Activated T-cell treated with anti-CD3 and anti-CD28 coated beads for 1 hour (primary cell): Measurements from ENCODE around the gene SSUH2.
"Not testable (repeated sequence)": the region's sequence is repeated elsewhere in the genome, so short reads cannot be mapped to it uniquely, and the experiment has no call there.

Experiments used
- DNase-seq: peaks from one replicate; pipeline ENCODE4 v3.0.0-alpha.2; 2020; ENCODE audit warnings: low read depth

The SSUH2 gene

DNA sequence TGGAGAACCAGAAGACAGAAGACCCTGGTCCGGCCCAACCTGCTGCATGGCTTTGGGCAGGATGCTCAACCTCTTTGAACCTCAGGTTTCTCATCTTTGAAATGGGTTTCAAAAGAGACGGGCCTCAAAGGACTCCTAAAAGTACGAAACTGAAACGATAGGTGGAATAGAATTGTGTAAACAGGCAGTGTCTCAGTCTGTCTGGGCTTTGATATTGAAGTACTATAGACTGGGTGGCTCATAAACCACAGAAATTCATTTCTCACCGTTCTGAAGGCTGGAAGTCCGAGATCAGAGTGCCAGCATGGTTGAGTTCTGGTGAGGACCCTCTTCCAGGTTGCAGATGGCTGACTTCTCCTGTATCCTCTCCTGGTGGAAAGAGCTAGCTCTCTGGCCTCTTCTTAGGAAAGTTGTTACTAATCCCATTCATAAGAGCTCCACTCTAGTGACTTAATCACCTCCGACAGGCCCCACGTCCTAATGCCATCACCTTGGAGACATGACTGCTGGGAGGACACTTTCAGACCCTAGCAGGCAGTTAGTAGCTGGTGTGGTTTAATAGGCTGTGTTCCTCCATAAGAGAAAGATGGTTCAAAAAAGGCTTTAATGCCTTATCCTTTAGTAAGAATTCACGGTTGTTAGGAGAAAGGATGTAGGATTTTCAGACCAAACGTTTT lies 35.7 kb downstream of the SSUH2 start:
- no peak for DNase-seq

DNA sequence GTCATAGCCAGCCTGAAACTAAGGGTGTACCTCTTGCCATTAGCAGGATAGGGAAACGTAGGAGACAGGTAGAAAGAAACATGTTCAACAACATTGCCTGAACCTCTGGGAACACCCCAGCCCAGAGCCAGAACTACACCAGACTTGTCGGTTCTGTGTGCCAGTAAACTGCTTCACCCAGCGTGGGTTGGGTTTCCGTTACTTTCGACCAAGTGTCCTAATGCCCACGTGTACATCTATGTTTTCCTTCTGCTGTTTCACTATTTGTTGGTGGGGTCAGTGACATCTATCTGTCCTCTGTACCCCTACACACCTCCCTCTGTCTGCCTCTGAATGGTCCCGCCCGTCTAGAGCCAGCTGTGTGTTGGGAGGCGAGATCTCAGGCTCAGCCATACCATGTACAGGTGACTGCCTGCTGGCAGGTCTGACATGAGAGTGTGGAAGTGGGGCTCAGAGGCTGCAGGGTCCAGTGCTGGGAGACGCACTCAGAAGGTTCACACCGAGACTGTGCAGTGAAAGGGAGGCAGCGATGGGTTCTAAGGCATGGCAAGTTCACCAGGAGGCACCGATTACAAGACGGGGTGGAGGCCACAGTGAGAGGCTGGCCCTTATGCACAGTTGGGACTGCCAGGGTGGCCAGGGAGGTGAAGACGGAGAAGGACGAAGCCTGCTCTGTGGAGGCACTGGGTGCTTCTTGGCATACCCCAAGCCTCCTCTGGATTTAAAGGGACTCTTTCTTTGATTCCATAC lies 36.4 kb downstream of the SSUH2 start:
- no peak for DNase-seq

DNA sequence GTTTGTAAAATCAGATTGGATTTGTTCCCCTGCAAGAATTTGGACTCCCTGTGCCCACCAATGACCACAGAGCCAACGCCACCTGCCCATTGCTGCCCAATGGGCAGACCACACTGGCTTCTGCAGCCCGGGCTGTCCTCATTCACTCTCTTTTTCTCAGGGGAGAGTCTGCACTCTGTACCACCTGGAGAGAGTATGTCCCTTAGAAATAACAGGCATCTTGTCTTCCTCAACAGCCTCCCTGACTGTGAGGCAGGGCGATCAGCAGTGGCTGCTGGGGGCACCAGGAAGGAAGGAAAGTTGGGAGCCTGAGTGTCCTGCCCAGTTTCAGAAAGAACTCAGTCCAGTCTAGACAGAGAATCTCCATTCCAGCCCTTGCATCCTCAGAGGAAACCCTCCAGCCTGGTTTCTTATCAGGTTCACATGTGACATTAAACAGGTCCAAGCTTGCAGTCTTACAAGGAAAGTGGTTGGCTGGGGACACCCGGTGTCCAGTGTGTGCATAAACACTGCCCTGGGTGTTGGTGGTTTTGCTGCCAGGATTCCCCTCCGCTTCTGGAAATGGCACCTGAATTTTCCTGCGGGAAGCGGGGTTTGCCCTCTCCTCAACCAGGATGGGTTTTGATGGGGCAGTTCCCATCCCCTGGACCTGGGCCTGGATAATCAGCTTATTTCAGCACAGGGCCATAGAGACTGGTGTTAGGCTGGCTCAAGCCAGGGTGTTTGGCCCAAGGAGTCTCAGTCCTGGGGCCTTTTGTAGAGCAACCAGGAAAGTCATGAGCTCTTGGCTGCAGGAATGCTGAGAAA lies 37.2 kb downstream of the SSUH2 start:
- DNase-seq: no peak

DNA sequence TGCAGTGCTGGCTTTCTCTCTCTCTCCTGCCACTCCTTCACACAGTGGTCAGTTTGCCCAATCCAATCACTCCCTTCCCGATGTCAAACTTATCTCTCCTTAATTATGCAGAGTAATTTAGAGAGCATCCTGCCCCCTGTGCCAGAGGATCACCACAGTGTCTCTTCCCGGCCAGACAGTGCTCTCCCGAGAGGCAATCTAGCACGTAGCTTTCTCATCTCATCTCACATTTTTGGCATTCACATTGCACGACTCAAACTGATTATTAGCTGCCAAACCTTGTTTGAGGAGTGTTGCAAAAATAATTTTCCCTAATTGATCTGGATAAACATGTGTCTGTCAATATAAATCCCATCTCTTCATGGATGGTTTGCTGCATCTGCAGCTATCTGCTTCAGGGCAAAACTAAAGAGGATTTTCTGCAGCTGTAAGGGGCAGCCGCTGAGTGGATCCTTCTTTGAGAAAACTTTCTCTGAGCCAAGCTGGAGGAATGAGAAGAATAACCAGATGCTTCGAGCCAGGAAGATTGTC lies 37.8 kb downstream of the SSUH2 start:
- no peak for DNase-seq

DNA sequence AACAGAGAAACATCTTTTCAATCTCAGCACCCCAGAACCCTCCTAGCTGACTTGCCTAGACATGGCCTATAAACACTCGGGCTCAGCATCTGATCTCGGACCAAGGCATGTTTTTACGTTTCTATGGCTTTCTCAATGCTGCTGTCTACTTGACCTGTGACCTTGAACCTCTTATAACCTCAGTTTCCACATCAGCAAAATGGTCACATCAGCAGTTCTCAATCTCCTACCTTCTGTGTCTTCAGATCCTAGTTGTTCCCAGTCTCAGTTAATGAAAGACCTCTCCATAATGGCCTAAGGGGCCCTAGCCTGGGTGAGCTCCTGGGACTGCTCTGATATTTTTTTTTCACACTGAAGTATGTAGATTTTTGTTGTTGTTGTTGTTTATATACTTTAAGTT lies 39.6 kb downstream of the SSUH2 start:
- no peak for DNase-seq

DNA sequence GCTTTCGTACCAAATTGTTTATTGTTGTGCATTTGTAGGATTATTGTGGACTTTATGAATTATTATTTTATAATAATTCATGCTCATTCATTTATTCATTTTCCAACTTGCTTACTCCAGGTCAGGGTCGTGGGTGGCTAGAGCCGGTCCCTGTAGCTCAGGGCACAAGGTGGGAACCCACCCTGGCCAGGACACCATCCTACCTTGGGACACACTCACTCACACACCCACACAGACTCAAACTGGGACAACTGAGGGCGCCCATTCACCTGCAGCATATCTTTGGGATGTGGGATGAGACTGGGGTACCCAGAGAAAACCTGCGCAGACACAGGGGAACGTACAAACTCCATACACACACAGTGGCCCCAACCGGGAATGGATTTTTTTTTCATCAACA lies 40.6 kb downstream of the SSUH2 start:
- DNase-seq: no peak

DNA sequence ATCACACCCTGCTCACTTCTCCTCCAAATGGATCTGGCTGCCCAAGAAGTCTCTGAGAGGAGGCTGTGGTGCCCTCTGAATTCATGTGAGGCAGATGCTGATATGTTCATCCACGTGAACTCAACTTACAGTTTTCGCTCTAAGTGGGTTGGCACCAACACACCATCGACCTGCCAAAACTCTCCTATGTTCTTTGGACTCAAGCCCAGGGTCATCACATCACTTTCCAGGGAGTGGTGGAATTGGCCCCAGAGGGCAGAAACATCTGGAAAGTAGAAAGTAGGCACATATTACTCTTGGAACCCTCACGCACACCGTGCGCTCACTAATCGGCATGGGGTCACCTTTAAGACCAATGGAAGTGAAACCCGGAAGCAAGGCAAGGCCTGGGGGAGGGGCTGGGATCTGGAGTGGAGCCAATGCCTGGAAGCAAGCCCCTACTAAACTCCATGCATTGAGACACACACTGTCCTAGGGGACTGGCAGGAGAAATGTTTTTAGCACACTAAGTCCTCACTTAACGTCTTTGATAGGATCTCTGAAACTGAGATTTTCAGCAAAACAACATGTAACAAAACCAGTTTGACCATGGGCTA lies 41.4 kb downstream of the SSUH2 start:
- no peak for DNase-seq

DNA sequence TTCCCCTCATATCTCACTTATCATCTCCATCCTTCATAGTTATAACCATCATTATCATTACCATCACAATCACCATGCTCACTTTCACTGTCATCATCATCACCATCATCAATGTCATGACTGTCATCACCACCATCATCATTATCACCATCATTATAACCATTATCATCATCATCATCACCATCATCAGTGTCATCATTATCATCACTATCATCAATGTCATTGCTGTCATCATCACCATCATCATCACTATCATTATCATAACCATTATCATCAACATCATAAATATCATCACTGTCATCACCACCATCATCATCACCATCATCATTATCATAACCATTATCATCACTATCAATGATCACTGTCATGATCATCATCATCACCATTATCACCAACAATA lies 44.1 kb downstream of the SSUH2 start:
- no peak for DNase-seq

DNA sequence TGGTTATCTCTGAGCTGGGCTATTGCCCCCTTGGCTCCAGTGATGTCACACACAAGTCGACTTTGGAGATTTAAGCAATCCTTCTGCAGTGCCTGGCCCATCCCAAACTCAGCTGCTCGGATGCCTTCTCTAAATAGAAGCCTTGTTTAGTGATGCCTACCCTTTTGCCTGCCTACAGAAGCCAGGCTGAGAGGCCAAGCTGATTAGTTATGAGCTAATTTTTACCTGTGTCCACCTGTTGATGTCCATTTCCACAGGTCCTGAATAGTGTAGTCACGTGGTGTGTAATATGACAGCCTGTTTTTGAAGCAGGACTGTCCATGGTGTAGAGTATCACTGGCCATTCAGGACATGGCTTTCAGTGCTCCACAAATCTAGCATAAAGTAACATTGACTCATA lies 45.5 kb downstream of the SSUH2 start:
- no peak for DNase-seq

DNA sequence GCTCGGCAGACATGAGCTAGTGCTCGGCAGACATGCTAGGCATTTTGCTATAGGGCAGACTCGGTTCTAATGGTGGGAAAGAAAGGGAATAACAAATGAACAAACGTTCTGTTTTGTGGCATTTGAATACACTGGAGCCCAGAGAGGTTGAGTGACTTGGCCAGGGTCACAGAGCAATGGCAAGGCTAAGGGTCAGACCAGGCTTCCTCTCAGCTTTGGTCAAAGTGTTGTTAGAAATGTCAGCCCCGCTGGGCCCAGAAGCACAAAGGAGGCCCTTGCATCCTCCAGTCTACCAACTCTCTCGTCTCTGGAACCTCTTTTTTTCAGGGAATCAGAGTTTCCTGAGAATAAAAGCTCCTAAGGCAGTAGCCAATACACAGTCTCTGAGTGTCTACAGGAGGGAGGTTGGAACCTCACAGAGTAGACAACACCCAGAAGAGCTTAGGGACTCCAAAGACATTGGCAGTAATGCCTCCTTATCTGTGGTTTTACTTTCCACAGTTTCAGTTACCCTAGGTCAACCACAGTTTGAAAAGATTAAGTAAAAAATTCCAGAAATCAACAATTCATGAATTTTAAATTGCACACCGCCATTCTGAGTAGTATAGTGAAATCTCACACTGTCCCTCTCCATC lies 47.3 kb downstream of the SSUH2 start:
- no peak for DNase-seq

DNA sequence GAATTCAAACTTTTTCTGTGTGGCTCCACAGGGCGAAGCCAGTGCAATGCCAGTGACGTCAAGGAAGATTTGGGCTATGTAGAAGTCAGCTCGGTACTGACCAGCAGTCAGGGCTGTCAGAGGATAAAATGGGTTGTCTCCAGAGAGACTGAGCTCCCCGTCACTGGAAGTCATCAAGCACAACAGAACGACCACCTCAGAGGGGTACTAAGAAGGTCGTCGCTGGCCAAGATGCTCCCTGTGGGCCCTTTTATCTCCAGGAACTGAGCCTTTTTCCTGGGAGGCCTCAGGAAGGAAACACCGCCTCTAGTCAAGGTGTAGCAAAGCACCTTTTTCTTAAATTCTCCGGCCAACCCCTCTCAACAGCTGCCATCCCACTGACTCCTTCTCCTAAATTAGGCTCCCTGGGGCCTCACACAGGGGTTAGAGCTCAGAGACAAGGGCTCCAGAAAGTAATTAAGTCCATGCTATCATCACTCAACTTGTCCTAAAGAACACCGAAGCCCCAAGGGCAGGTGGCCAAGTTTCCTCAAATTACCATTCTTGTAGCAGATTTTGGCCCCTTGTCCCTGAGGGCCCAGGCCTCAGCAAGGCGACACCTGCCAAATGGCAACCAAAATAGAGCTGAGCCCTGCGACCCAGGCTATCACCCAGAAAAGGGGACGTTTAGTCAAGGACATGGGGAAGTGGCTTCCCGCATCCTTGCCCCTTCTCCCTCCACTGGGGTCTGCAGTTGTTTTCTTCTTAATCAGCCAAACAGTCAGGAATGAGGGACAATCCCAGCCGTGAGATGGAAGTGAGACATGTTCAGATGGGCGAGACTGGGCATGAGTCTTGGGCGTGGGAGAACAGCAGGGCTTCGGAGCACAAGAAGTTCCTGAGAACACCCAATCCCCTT lies 48.0 kb downstream of the SSUH2 start:
- no peak for DNase-seq

DNA sequence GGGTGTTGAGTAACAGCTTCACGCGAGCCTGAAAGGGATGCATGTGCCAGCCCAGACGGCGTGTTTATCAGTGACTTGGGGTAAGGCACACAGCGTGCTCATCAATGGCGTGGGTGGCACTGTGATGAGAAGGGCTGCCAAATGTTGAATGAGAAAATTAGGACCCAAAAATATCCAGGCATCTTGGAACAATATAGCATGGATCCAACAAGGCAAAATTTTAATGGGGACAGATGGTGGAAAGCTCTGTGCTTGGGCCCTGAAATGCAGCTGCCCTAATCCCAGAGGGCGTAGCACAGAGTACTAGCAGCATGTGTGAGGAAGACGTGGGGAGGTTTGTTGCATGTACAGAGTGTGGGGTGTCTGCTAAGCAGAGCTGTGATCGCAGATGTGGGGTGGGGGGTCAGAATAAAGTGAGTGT lies 48.9 kb downstream of the SSUH2 start:
- DNase-seq: no peak

DNA sequence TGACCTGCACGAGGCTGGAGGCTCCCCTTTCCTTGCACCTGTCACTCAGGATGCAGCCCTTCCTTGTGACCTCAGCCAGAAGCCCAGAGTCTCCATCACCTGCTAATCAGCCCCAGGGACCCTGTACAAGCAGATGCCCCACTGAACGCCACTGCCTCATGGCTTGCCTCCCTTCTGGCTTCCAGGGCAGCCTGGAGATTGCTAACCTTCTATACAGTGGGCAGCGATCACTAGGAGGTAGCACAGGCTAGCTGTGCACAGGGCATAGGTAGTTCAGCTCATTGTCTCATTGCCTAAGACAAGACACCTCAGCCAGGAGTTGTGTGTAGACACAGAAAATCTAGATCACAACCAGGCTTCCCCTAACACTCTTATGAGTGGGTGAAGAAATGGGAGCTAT lies 49.3 kb downstream of the SSUH2 start:
- DNase-seq: no peak

DNA sequence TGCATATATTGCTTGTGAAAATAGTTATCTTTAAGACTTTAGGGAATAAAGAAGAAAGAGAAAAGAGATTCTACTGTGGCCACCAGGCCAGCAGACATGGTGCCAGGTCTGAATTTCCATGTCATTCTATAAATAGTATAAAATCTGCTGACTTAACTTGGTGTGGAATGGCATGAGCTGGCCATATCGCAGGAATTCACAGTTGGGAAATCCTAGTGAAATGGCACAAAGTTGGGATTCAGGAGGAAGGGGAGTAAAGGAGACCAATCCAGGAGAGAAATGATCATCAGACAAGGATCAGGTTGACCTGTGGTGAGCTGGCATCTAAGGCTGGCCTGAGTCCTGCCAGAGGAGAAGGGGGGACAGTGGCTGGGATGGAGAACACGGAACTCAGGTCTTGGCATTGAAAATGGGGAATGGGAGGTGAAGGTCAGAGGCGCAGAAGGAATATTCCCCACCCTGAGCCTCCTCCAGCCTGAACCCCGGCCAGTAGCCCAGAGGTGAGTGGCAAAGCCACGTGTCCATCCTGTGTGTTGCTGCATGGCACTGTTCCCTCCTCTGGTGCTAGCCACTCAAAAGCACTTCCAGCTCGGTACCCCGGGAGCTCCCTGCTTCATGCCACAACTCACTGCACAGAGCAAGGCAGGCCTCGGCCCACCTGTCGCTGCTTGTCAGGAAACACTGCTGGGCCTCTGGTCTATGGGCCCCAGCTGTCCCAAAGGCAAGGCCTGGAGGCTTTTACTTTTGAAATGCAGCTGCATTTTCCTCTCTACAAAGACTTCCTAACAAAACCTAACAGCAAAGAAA lies 51.4 kb downstream of the SSUH2 start:
- no peak for DNase-seq

DNA sequence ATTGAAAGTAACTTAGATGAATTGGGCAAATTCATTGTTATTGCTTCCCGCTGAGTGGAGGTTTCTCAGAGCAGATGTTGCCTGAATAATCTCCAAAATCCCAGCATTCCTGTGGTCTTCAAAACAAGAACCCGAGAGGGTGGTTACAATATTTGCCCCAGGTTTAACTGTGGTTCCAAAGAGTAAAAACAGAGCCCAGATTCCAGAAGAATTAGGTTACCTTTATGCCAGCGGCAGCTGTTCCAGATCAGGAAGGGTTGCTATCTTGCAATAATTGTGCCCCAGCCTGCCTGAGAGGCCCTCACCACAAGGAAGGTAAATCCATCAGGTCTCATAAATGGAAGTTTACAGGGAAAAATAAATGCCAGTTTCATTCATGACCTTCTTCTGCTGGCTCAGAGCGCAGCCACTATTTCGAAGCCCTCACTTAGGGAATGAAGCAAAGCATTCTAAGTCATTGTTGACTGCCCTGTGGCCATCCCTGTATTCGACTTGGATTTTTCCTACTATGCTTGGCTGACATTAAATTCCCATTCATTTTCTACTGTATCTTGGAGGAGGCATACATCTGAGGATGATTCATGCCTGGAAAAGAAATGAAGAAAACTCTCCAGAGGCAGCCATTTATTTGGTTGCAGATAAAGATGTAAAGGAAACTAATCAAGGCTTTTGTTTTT lies 54.6 kb downstream of the SSUH2 start:
- no peak for DNase-seq

DNA sequence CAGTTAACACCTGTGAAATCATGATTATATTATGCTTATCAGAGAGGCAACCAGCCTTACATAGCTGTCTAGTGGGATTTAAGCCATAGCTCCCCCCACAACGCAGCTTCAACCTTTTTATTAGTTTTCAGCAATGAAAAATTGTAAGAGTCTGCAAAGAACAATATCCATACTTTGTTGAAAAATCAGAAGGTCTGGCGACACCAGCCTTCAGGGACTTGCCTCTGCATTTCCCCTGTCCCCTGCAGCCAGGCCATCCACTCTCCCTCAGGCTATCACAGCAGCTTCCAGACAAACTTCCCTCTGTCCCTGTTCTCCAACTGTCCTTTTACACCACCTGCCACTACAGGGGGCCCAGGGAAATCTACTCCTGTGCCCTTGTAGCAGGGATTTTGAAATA lies 59.9 kb downstream of the SSUH2 start:
- DNase-seq: no peak

DNA sequence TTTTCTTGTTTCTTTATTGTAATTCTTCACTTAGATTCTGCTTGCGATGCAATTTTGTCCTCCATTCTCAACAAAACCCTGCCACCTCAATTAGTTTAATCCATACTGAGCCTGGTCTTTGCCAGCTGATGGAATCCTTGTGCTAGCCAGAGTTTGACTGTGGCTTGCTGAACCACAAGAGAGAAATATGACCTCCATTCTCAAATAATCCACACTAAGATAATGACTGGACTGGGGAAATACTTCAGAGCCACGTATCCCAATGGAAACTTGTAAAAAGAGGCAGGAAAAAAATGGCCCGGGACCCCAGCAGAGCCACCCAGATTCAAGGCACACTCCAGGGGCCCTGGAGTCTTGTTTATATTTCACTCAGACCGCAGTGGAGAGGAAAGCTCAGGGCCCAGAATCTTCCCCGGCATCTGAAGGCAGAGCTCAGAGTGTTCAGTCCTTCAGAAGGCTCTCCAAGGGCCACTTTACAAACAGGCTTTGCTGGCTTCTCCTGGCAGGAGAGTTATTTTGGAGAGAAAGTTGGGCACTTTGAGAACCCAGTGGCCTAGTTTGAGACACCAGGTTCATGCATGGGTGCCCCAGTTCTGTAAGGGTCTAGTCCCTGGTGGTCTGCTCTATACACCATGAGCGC lies 62.7 kb downstream of the SSUH2 start:
- DNase-seq: no peak

DNA sequence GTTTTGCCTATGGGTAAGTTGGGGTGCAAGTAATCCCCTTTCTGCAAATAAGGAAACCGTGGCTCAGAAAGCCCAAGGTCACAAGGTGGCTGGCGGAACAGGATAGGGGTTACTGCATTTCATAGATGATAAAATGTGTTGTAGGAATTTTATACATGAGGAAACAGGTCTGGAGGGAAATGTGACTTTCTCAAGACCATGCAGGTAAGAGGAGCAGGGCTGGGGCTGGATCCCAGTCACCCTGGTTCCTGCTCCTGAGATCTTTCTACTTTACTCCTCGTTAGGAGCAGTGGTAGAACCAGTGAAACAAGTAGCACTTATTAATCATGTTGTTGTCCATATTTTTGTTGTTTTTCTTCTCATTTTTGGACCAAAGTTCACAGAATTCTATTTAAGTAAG lies 63.2 kb downstream of the SSUH2 start:
- DNase-seq: no peak

DNA sequence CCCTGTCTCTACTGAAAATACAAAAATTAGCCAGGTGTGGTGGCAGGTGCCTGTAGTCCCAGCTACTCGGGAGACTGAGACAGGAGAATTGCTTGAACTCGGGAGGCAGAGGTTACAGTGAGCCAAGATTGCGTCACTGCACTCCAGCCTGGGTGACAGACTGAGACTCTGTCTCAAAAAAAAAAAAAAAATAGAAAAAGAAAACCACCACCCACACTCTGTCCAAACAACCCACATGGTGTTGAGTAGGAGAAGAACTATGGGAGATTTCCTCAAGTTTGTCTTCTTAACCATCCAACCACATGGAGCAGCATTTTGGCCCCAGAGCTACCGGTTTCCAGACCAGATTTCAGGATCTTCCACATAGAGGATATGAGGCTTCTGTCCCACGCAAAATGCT lies 64.2 kb downstream of the SSUH2 start:
- not testable (repeated sequence) for DNase-seq
